Lung (tissue), 12 donors: ENCODE measurements around the gene SMARCA5. TPM values are rescaled to one million over a fixed set of nuclear protein-coding genes. Genes with fewer than 3 reads are reported as not detected.

Experiments
- ATAC-seq: fragments of 200-7000 bp; cut with Tn5 transposase; one replicate; pipeline ENCODE4 v1.9.1; 2020; ENCODE audit warnings: moderate number of reproducible peaks; ENCODE audit not compliant: insufficient read depth, low FRiP score
- DNase-seq, 3 donors: peaks; one replicate each; pipeline ENCODE4 v3.0.0-alpha.2; 2013 to 2017
- H3K27ac ChIP-seq, 2 donors: one replicate each; pipeline ENCODE4 v1.5.1; 2013; ENCODE audit warnings: mild to moderate bottlenecking in 2 of 2, moderate library complexity in 2 of 2, control low read depth in 1 of 2, inconsistent platforms in 1 of 2, low read depth in 1 of 2, low read length in 1 of 2
- H3K27me3 ChIP-seq, 3 donors: one replicate each; pipeline ENCODE4 v1.5.1; 2013; ENCODE audit warnings: low read length in 2 of 3; ENCODE audit not compliant: control insufficient read depth in 3 of 3, insufficient read depth in 3 of 3
- H3K36me3 ChIP-seq, 4 donors: one replicate each; pipeline ENCODE4 v1.5.1; 2013; ENCODE audit warnings: low read length in 4 of 4, mild to moderate bottlenecking in 1 of 4, moderate library complexity in 1 of 4; ENCODE audit not compliant: control insufficient read depth in 4 of 4, insufficient read depth in 4 of 4
- H3K4me1 ChIP-seq, 5 donors: one replicate each; pipeline ENCODE4 v1.5.1; 2013; ENCODE audit warnings: low read length in 5 of 5, mild to moderate bottlenecking in 2 of 5, moderate library complexity in 1 of 5; ENCODE audit not compliant: control insufficient read depth in 5 of 5, insufficient read depth in 5 of 5
- H3K4me3 ChIP-seq: one replicate; pipeline ENCODE4 v1.5.1; 2013; ENCODE audit warnings: mild to moderate bottlenecking, control low read depth, moderate library complexity
- H3K9ac ChIP-seq, 2 donors: one replicate each; pipeline ENCODE4 v1.5.1; 2013; ENCODE audit warnings: low read length in 2 of 2, control low read depth in 1 of 2; ENCODE audit not compliant: insufficient read depth in 1 of 2
- H3K9me3 ChIP-seq, 4 donors: one replicate each; pipeline ENCODE4 v1.5.1; 2013; ENCODE audit warnings: low read length in 3 of 4, mild to moderate bottlenecking in 1 of 4, moderate library complexity in 1 of 4; ENCODE audit not compliant: control insufficient read depth in 4 of 4, insufficient read depth in 3 of 4
- CTCF ChIP-seq: IDR thresholded peaks from 2 replicates; pipeline ENCODE4 v1.5.1; 2012; ENCODE audit warnings: mild to moderate bottlenecking; ENCODE audit errors: control extremely low read depth, extremely low read depth
- WGBS, 2 donors: extraction: QIAGEN DNeasy Blood & Tissue Kit; methylation state at CpG; one replicate each; pipeline ENCODE4 v1.1.7; 2013; 5-methylcytosine and 5-hydroxymethylcytosine counted together
- polyA plus RNA-seq, 2 donors: library from polyadenylated mRNA; stranded (reverse); fragments of 200-250 nt; gene quantifications; one replicate each; pipeline ENCODE4 v1.2.1, GENCODE V29; 2013
- total RNA-seq, 2 donors: library from RNA; depleted of rRNA in 1 of 2; stranded (reverse); fragments of >200 nt in 1 of 2; gene quantifications; one replicate each; pipeline ENCODE4 v1.2.1, GENCODE V29; 2014 to 2021
- donor health status: control.
- donor health status: control.
- donor health status: Bipolar disorder and iron deficiency.
- donor health status: healthy.
- donor health status: DM: yes; HTN: yes; CAD: no.

Gene SMARCA5
- total and polyA plus RNA-seq, 4 donors: 17.4 to 241 (median 33.6) TPM

- no peak for ATAC-seq
Measured at GRCh38 chr4:143555676-143556075, 42.2 kb downstream of the SMARCA5 start.

GRCh38 chr4:143558286-143558685, 44.8 kb downstream of the SMARCA5 start:
- Histone ChIP-seq H3K4me3 (no peak overlapping the region), H3K27ac (no peak overlapping the region), H3K9ac (peak overlapping the region in 1 of 2 donors; percentile 92)

More at GRCh38 chr4:143555676-143556075, 42.2 kb downstream of the SMARCA5 start:
- Histone ChIP-seq H3K27ac (no peak overlapping the region), H3K36me3 (peaks cover 5 to 27% (median 12%) of the 10 kb centered on the region in 4 donors), H3K9ac (no peak overlapping the region), H3K4me3 (no peak overlapping the region), H3K9me3 (peaks cover 0 to 4% (median 0%) of the 10 kb centered on the region in 4 donors), H3K4me1 (peaks cover 0 to 13% (median 3%) of the 10 kb centered on the region in 5 donors), H3K27me3 (no peaks in the 10 kb centered on the region)
- no peak for DNase-seq
- 69 to 93% methylated on average over 5 of the region's 5 CpGs for WGBS, 2 donors
- TF ChIP-seq CTCF: no peak

GRCh38 chr4:143558823-143559756, 45.6 kb downstream of the SMARCA5 start:
- peaks cover 5 to 9% (median 6%) of the 10 kb centered on the region in 4 donors for H3K36me3 ChIP-seq
- ATAC-seq (peak; percentile 87), DNase-seq (peak; percentile 86 to 88 (median 88))
- peaks cover 0 to 13% (median 0%) of the 10 kb centered on the region in 5 donors for H3K4me1 ChIP-seq
- peaks cover 0 to 4% (median 0%) of the 10 kb centered on the region in 4 donors for H3K9me3 ChIP-seq
- H3K27me3 ChIP-seq: no peaks in the 10 kb centered on the region
- peak overlapping the region; percentile 34 to 74 for H3K27ac ChIP-seq
- H3K9ac ChIP-seq: peak overlapping the region; percentile 70 to 92
- H3K4me3 ChIP-seq: peak overlapping the region; percentile 62
- 1 to 4% methylated on average over 52 to 57 of the region's 57 CpGs for WGBS, 2 donors
- TF ChIP-seq CTCF: peak; percentile 37

More at GRCh38 chr4:143558286-143558685, 44.8 kb downstream of the SMARCA5 start:
- Histone ChIP-seq H3K36me3 (peaks cover 5 to 9% (median 7%) of the 10 kb centered on the region in 4 donors), H3K4me1 (peaks cover 0 to 13% (median 0%) of the 10 kb centered on the region in 5 donors), H3K9me3 (peaks cover 0 to 4% (median 0%) of the 10 kb centered on the region in 4 donors), H3K27me3 (no peaks in the 10 kb centered on the region)
- WGBS, 2 donors: 46 to 95% methylated on average over 2 of the region's 2 CpGs
- DNase-seq: peak in 1 of 3 donors; percentile 12
- ATAC-seq: no peak
- no peak for TF ChIP-seq CTCF
